ENCODE measurements around the gene KLF5. TPM values are rescaled to one million over a fixed set of nuclear protein-coding genes. Genes with fewer than 3 reads are reported as not detected.

KLF5 gene
- total RNA-seq, 1 experiment from 2014 or later = 2.2 TPM

GRCh38 chr13:73088332-73088935 lies 29.6 kb downstream of the KLF5 start:
- H3T11ph ChIP-seq (ENCODE audit: low read length) = no peak overlapping the region
- TF ChIP-seq, protein P1, sequence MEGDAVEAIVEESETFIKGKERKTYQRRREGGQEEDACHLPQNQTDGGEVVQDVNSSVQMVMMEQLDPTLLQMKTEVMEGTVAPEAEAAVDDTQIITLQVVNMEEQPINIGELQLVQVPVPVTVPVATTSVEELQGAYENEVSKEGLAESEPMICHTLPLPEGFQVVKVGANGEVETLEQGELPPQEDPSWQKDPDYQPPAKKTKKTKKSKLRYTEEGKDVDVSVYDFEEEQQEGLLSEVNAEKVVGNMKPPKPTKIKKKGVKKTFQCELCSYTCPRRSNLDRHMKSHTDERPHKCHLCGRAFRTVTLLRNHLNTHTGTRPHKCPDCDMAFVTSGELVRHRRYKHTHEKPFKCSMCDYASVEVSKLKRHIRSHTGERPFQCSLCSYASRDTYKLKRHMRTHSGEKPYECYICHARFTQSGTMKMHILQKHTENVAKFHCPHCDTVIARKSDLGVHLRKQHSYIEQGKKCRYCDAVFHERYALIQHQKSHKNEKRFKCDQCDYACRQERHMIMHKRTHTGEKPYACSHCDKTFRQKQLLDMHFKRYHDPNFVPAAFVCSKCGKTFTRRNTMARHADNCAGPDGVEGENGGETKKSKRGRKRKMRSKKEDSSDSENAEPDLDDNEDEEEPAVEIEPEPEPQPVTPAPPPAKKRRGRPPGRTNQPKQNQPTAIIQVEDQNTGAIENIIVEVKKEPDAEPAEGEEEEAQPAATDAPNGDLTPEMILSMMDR (conservative IDR thresholded peaks at IDR 0.05) = no peak
- WGBS (ENCODE audit: extremely low coverage, insufficient read length, low lambda C conversion rate) = no CpG with 5 or more reads among the region's 4 CpGs
- no peaks in the 10 kb centered on the region for H3K79me1 ChIP-seq (ENCODE audit: insufficient read depth, low read depth, low read length, poor library complexity, severe bottlenecking)
- H2AFZ ChIP-seq (ENCODE audit: low read length) = no peak overlapping the region
- no peak overlapping the region for H4K8ac ChIP-seq (replicated peaks; ENCODE audit: insufficient read length, low read depth, low read length)
- H3K9ac ChIP-seq (ENCODE audit: extremely low read depth, insufficient read length, low read length) = no peak overlapping the region
- H2BK15ac ChIP-seq (ENCODE audit: low read depth, low read length) = no peak overlapping the region
- no peak overlapping the region for H4K5ac ChIP-seq (ENCODE audit: insufficient read length, low read depth, low read length)
- H4K91ac ChIP-seq (ENCODE audit: insufficient read length, low read depth, low read length) = no peak overlapping the region
- no peak overlapping the region for H2BK5ac ChIP-seq (ENCODE audit: insufficient read length, low read length)
- DNase-seq = no peak
- H3K9me3 Mint-ChIP-seq = peaks cover 21 to 22% of the 10 kb centered on the region in 2 experiments
- H3K27me3 ChIP-seq (ENCODE audit: insufficient read depth, low read length) = no peaks in the 10 kb centered on the region
- peaks cover 5 to 27% (median 13%) of the 10 kb centered on the region in 3 experiments; a peak in 5 of 7 replicates for H3K36me3 Mint-ChIP-seq (ENCODE audit: insufficient read depth in 1 of 3, low read depth in 3 of 3)
- H2BK120ac ChIP-seq (ENCODE audit: low read depth, low read length, poor library complexity, severe bottlenecking) = no peak overlapping the region
- no peaks in the 10 kb centered on the region for H3K4me1 ChIP-seq (ENCODE audit: insufficient read depth, low read length)
- H3K23me2 ChIP-seq (ENCODE audit: insufficient read length, low read depth, low read length, poor library complexity, severe bottlenecking) = no peaks in the 10 kb centered on the region
- no peak overlapping the region for H3K4ac ChIP-seq (ENCODE audit: low read depth, low read length)
- H3K23ac ChIP-seq (ENCODE audit: insufficient read length, low read depth, low read length) = no peak overlapping the region
- no peaks in the 10 kb centered on the region for H3K27me3 Mint-ChIP-seq (ENCODE audit: low read depth)
- no peak overlapping the region for H3K14ac ChIP-seq (ENCODE audit: insufficient read depth, low read length)
- no peak overlapping the region for H3K4me2 ChIP-seq (ENCODE audit: insufficient read depth, insufficient read length, low read length)
- no peak overlapping the region for H2BK20ac ChIP-seq (ENCODE audit: low read depth, low read length, poor library complexity, severe bottlenecking)
- H3K9me3 ChIP-seq (ENCODE audit: control insufficient read depth, low read depth, low read length) = no peaks in the 10 kb centered on the region
- no peak overlapping the region for H2BK12ac ChIP-seq (ENCODE audit: insufficient read length, low read depth, low read length)
- H3K4me1 Mint-ChIP-seq = peaks cover 3 to 6% of the 10 kb centered on the region in 2 experiments; a peak in 1 of 4 replicates
- H3K27ac ChIP-seq (ENCODE audit: insufficient read length, low read depth, low read length) = no peak overlapping the region
- H3K79me2 ChIP-seq (ENCODE audit: insufficient read depth, low read length) = no peaks in the 10 kb centered on the region
- no peak overlapping the region for H2AK5ac ChIP-seq (ENCODE audit: insufficient read length, low read length)
- H3K4me3 Mint-ChIP-seq = no peak overlapping the region
- no peak overlapping the region for H3K27ac Mint-ChIP-seq
- no peak overlapping the region for H3K18ac ChIP-seq (ENCODE audit: insufficient read length, low read depth, low read length)
- no peak overlapping the region for H3K56ac ChIP-seq (ENCODE audit: insufficient read length, low read depth, low read length)
- no peaks in the 10 kb centered on the region for H4K20me1 ChIP-seq (ENCODE audit: control insufficient read depth, insufficient read depth, insufficient read length)

Data from H9 (cell line).